ENCODE measurements around the gene SYNGR2. TPM values are rescaled to one million over a fixed set of nuclear protein-coding genes. Genes with fewer than 3 reads are reported as not detected.

SYNGR2 gene
- polyA plus RNA-seq, 3 donors: 270 to 402 (median 350) TPM

DNA sequence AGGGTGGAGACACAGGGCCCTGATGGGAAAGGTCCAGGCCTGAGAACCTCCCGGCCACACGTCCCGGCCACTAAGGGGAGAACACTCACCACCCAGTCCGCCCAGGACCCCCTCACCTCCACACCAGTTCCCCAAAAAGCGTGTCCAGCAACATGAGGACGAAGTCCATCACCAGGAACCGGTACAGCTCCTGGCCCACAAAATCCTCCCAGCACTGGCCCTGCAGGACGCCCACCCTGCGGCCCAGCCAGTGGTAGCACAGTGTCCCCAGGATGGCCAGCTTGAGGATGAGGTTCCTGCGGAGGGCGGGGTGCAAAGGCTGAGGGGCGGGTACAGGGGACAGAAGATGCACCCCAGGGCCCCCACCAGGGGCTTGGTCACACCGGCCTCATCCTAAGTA lies 47.8 kb upstream of the SYNGR2 start:
- no peak overlapping the region for H2AFZ ChIP-seq (ENCODE audit: insufficient read depth, low read depth, low read length, poor library complexity, severe bottlenecking)
- peaks cover 93% of the 10 kb centered on the region for H4K20me1 ChIP-seq (ENCODE audit: insufficient read depth, low read length)
- intact Hi-C loops (cut with micrococcal nuclease): no loop called here
- H3K4me3 ChIP-seq (replicated peaks in 1 of 3; ENCODE audit: low read depth in 2 of 3, low read length in 3 of 3): no peak overlapping the region
- Mint-ChIP-seq H3K36me3 (peaks cover 48 to 81% of the 10 kb centered on the region in 2 donors), H3K9me3 (peaks cover 0 to 5% (median 0%) of the 10 kb centered on the region in 7 donors), H3K4me1 (peaks cover 50% of the 10 kb centered on the region), H3K27ac (peak overlapping the region in 1 of 7 donors; percentile 33), H3K4me3 (no peak overlapping the region), H3K27me3 (ENCODE audit: low read depth in 3 of 3) (peaks cover 0 to 6% (median 0%) of the 10 kb centered on the region in 3 donors)
- H3K79me2 ChIP-seq (ENCODE audit: insufficient read depth, low read length): peaks cover 37% of the 10 kb centered on the region
- H3K36me3 ChIP-seq (replicated peaks in 1 of 2; ENCODE audit: control insufficient read depth in 1 of 2, insufficient read depth in 2 of 2, low read length in 2 of 2): peaks cover 57 to 71% of the 10 kb centered on the region in 2 donors
- TF ChIP-seq, protein P1, sequence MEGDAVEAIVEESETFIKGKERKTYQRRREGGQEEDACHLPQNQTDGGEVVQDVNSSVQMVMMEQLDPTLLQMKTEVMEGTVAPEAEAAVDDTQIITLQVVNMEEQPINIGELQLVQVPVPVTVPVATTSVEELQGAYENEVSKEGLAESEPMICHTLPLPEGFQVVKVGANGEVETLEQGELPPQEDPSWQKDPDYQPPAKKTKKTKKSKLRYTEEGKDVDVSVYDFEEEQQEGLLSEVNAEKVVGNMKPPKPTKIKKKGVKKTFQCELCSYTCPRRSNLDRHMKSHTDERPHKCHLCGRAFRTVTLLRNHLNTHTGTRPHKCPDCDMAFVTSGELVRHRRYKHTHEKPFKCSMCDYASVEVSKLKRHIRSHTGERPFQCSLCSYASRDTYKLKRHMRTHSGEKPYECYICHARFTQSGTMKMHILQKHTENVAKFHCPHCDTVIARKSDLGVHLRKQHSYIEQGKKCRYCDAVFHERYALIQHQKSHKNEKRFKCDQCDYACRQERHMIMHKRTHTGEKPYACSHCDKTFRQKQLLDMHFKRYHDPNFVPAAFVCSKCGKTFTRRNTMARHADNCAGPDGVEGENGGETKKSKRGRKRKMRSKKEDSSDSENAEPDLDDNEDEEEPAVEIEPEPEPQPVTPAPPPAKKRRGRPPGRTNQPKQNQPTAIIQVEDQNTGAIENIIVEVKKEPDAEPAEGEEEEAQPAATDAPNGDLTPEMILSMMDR (IDR thresholded peaks at IDR 0.05): no peak
- no peaks in the 10 kb centered on the region for H3K27me3 ChIP-seq (ENCODE audit: control insufficient read depth in 2 of 2, insufficient read depth in 2 of 2, low read length in 2 of 2)
- no peak for DNase-seq
- peaks cover 45 to 55% of the 10 kb centered on the region in 2 donors for H3K4me1 ChIP-seq (ENCODE audit: control insufficient read depth in 1 of 2, insufficient read depth in 2 of 2, low read length in 2 of 2)
- WGBS (ENCODE audit: insufficient coverage): 100% methylated on average over 4 of the region's 13 CpGs
- H3K27ac ChIP-seq (ENCODE audit: low read depth in 1 of 2, low read length in 2 of 2): no peak overlapping the region
- H3K4me2 ChIP-seq (replicated peaks; ENCODE audit: extremely low read depth, low read length, poor library complexity, severe bottlenecking): no peak overlapping the region
- no peaks in the 10 kb centered on the region for H3K9me3 ChIP-seq (replicated peaks in 1 of 2; ENCODE audit: control insufficient read depth in 1 of 2, insufficient read depth in 1 of 2, low read length in 2 of 2)
- H3K9ac ChIP-seq (ENCODE audit: insufficient read depth, low read length, poor library complexity, severe bottlenecking): no peak overlapping the region

DNA sequence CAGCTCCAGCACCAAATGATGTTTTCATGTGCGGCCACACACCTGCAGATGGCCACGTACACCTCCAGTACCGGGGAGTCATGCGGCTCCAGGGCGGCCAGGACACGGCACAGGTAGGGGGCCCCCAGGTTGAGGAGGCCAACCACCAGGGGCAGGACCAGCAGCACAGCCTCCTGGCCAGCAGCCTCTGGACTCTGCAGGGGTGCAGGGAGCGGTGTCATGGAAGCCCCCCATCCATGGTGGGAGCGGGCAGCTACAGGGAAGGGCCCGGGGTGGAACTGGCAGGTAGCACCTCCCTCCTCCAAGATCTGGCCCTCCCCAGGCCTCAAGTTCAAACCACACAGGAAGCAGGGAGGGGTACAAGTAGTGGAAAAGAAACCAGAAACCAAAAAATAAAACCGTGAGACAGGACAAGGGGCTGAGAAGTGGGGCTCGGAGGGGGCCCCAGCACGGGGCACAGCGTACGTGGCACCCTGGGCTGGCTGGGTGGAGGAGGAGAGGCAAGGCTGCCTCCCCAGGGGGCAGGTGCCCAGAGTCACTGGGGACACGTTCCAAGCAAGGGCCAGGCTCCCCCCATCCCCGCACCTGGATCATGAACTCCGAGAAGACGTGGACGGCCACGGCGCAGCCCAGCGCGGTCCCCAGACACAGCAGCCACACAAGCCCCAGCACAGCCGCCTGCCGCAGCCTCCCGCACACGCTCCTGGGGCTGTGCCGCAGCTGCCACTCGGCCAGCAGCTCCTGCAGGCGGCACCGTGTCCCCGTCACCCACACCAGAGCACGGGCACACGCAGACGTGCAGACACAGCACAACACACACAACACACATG lies 47.2 kb upstream of the SYNGR2 start:
- Histone ChIP-seq H3K79me2 (ENCODE audit: insufficient read depth, low read length) (peaks cover 44% of the 10 kb centered on the region), H3K27ac (ENCODE audit: low read depth in 1 of 2, low read length in 2 of 2) (no peak overlapping the region), H3K4me3 (replicated peaks in 1 of 3; ENCODE audit: low read depth in 2 of 3, low read length in 3 of 3) (no peak overlapping the region), H2AFZ (ENCODE audit: insufficient read depth, low read depth, low read length, poor library complexity, severe bottlenecking) (no peak overlapping the region), H4K20me1 (ENCODE audit: insufficient read depth, low read length) (peaks cover 95% of the 10 kb centered on the region), H3K36me3 (replicated peaks in 1 of 2; ENCODE audit: control insufficient read depth in 1 of 2, insufficient read depth in 2 of 2, low read length in 2 of 2) (peaks cover 63 to 78% of the 10 kb centered on the region in 2 donors), H3K4me2 (replicated peaks; ENCODE audit: extremely low read depth, low read length, poor library complexity, severe bottlenecking) (peak overlapping the region; percentile 17), H3K27me3 (ENCODE audit: control insufficient read depth in 2 of 2, insufficient read depth in 2 of 2, low read length in 2 of 2) (no peaks in the 10 kb centered on the region), H3K4me1 (ENCODE audit: control insufficient read depth in 1 of 2, insufficient read depth in 2 of 2, low read length in 2 of 2) (peaks cover 52 to 61% of the 10 kb centered on the region in 2 donors), H3K9ac (ENCODE audit: insufficient read depth, low read length, poor library complexity, severe bottlenecking) (peak overlapping the region; percentile 15), H3K9me3 (replicated peaks in 1 of 2; ENCODE audit: control insufficient read depth in 1 of 2, insufficient read depth in 1 of 2, low read length in 2 of 2) (no peaks in the 10 kb centered on the region)
- H3K4me3 Mint-ChIP-seq: peak overlapping the region; percentile 64 to 67
- peaks cover 48 to 77% of the 10 kb centered on the region in 2 donors for H3K36me3 Mint-ChIP-seq
- peaks cover 0 to 5% (median 0%) of the 10 kb centered on the region in 7 donors for H3K9me3 Mint-ChIP-seq
- H3K27ac Mint-ChIP-seq: peak overlapping the region in 2 of 7 donors; percentile 40 to 50
- H3K4me1 Mint-ChIP-seq: peaks cover 54% of the 10 kb centered on the region
- DNase-seq: no peak
- H3K27me3 Mint-ChIP-seq (ENCODE audit: low read depth in 3 of 3): peaks cover 0 to 6% (median 0%) of the 10 kb centered on the region in 3 donors
- TF ChIP-seq, protein P1 (IDR thresholded peaks at IDR 0.05): no peak
- intact Hi-C loops (cut with micrococcal nuclease): no loop called here
- 35% methylated on average over 25 of the region's 35 CpGs for WGBS (ENCODE audit: insufficient coverage)

All from CD14-positive monocyte (primary cell).